GM21526 (cell line): Measurements from ENCODE around the gene KCNK5.

Experiments used
- ATAC-seq: cut with Tn5 transposase; IDR thresholded peaks from one replicate; pipeline ENCODE4 v1.9.1; 2021; ENCODE audit warnings: moderate library complexity; ENCODE audit not compliant: unreplicated experiment, low FRiP score

Gene KCNK5

GRCh38 chr6:39199976-39200375 is 29.3 kb downstream of the KCNK5 start:
- ATAC-seq: no peak

- no peak for ATAC-seq
Observed at GRCh38 chr6:39199231-39199940, 29.9 kb downstream of the KCNK5 start.

- no peak for ATAC-seq
Observed at GRCh38 chr6:39198528-39198927, 30.7 kb downstream of the KCNK5 start.

- ATAC-seq: no peak
Observed at GRCh38 chr6:39197922-39198500, 31.3 kb downstream of the KCNK5 start.

GRCh38 chr6:39197521-39197920 is 31.8 kb downstream of the KCNK5 start:
- no peak for ATAC-seq

DNA sequence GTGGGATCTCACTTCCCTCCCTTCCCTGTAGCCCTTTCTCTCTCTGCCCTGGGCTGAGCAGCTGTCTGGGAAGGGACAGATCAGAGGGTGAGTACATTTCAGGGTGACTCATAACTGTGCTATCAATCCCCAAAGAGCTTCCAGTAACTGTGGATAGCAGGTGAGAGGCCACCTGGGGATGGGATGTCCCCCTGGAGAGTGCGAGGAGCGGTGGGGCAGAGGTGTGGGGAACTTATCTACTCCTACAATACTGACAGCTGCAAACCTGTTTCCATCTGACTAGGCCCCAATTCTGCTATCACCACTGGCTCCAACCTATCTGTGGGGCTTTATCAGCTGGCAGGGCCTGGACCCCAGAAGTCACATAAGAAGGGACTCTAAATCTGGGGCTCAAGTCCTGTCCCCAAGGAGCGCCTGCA is 32.6 kb downstream of the KCNK5 start:
- no peak for ATAC-seq

- no peak for ATAC-seq
Observed at GRCh38 chr6:39195792-39196385, 33.4 kb downstream of the KCNK5 start.

DNA sequence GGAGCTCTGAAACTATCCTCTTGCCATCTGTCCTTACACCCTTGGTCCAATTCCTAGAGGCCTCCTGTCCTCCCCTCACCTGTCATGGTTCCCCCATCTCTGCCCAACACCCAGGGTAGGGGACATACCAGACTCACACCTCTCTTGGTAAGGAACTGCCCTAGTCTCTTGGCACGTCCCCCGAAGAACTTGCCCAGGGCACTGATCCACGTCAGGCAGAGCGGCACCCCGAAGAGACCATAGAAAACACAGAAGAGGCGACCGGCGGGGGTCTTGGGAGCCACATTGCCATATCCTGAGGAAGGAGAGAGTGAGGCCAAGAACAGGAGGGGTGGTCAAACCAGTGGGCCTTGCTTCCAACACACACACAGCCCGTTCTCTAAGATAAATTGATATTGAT is 34.8 kb downstream of the KCNK5 start:
- no peak for ATAC-seq

- ATAC-seq: no peak
Observed at GRCh38 chr6:39193201-39193791, 36.0 kb downstream of the KCNK5 start.

- no peak for ATAC-seq
Observed at GRCh38 chr6:39192736-39193135, 36.5 kb downstream of the KCNK5 start.

DNA sequence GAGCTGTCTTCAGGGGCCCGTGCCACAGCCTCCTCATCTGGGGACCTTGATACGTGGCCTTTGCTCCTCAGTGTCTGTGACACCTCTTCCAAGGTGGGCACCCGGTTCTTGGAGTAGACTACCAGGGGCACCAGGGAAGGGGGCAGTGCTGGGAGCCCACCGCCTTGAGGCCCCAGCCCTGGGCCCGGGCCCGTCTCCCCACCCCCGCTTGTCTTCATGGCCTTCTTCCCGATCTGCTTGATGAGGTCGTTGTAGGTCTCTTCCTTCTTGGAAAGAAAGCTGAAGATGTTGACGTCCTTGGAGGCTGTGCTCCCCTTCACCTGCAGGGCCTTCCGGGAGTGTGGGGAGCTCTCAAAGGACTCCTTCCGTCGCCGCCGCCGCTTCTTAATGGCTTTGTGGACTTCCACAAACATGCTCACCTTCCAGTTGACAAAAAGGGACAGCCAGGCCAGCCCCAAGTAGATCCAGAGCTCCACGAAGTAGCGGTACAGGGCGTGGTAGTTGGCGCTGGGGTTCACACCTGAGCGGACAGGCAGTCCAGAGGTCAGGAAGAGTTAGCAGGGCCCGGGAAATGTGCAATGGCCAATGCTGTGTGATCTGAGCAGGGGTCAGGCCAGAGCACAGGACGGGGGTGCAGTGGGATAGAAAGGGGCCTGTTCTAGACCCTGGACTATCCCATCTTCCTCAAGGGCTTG is 37.9 kb downstream of the KCNK5 start:
- ATAC-seq: no peak

GRCh38 chr6:39190545-39191235 is 38.6 kb downstream of the KCNK5 start:
- no peak for ATAC-seq

DNA sequence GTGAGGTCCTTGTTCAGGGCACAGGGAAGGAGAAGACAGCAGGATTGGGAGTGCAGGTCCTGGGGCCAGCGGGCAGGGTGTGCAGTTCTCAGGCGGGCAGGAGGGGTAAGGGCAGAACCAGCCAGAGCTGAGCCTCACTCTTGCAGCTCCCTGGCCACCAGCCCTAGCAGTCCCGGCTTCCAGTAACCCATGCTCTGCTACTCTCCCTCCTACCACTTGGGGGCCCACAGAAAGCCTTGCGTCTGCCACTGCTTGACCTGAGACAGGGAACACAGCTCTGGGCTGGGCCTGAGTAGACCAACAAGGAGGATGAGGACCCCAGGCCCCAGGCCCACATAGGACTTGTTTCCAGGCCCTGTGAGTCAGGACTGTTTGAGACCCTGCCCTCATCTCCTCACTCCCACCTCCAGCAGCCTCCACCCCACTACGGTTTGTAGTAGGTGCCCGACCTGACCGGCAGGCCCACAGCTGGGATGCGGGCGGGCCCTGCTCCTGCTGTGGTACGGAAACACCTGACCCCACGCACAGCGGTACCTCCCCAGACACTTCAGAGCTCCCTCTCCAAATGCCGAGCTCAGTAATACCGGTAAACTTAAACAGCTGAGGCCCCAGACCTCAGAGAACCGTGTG is 39.2 kb downstream of the KCNK5 start:
- ATAC-seq: no peak

- no peak for ATAC-seq
Observed at GRCh38 chr6:39189131-39189530, 40.1 kb downstream of the KCNK5 start.

DNA sequence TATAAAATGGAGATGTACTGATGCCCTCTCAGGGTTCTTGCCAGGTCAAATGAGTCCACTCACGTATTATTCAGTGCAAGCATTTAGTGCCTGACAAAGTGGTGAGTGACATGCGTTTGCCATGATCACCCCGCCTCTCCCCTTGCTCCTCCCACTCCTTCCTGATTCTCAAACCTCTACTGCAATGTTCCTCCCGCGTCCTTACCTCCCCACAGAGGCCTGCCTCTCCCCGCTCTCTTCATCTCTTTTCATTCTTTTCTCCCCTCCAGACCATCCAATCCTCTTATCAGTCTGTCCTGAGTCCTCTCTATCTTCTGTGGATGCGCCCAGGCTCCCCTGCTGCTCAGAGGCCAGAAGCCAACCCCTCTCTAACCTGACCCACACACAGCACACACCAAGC is 40.7 kb downstream of the KCNK5 start:
- no peak for ATAC-seq

DNA sequence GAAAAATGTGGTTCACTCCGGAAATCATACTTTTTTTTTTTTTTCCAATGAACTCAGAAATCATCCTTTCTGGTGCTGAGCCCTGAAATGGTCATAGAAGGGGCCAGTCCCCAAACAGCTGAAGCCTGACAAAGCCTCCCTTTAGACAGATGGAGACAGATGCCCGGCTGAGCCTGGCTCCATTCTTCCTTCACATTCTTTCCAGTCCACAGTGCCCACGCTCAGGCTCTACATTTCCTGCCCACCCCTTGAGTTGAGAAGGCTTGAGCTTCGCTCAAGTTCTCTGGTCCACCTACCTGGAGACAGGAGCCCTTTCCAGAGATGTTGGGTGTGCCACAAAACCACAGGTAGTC is 41.2 kb downstream of the KCNK5 start:
- ATAC-seq: no peak

DNA sequence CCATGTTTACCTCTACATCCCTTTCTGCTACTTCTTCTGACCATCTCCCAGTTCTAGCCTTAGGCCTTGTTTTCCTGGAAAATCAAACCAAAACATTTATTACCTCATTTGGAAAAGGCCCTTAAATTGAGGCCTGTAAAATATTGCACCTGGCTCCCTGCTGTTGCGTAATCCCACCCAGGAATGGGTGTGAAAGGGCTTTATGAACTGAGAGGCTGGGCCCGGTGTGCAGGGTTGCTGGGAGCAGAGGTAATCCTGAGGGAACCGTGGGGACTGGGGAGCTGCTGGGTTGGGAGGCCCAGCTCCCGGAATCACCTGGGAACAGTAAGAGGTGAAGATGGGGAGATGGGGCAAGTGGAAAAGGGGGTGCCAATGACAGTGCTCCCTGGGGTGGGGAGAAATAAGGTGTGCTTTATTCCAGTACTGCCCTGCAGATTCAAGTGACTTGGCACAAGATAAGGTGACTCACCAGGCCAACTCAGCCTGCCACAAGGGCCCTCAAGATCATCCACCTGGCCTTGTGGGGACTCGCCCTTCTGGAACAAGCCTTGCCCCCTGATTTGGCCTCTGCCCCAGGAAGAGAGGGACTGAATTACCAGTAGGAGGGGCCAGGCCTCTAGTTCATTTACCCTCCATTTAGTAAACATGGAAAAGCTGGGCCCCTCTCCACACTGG is 44.2 kb downstream of the KCNK5 start:
- ATAC-seq: no peak

GRCh38 chr6:39182604-39183003 is 46.7 kb downstream of the KCNK5 start:
- ATAC-seq: no peak

DNA sequence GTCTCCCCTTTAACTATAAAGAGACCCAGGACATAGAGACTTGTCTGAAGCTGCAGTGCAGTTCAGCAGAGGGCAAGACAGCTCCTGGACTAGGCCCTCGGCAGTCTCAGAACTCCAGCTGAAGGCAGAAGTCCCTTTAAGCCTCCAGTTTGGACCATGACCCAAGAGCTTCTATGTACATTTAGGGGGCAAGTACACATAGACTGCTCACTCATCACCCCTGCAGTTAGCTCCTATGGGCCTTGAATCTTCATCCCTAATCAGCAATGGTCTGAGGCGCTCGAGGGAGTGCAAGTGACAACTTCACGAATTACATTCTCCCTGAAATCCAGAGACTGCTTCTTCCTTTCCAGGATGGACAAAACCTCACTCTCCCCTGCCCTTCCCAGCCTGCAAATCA is 47.4 kb downstream of the KCNK5 start:
- no peak for ATAC-seq

DNA sequence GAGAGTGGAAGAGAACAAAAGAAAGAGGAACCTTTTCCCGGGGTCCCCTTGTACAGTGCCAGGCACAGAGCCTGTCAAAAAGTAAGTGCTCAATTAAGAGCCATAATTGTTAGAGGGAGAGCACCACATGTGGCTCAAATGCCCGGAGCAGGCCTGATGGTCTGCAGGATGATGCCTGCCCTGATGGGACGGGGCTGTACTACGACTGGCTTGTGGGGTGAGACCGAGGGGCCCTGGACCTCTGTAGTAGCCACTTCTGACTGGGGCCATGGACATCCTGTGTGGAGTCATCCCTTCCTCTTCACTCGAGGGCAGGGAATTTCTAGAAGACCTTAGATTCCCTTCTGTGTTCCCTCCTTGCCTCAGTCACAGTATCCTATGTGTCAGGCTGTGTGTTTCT is 47.9 kb downstream of the KCNK5 start:
- ATAC-seq: no peak
